K562 (cell line): ENCODE data around the gene MYO1D. TPM values are rescaled to one million over a fixed set of nuclear protein-coding genes. Genes with fewer than 3 reads are reported as not detected.
A peak's percentile ranks its signal among the peaks of the same experiment; 100 is the strongest.

ENCODE experiments used
- BRD4 ChIP-seq: fragments of 200-600 bp; sonication (generic); IDR thresholded peaks from 2 replicates; pipeline ENCODE4 v1.6.1; 2017; ENCODE audit warnings: inconsistent platforms
- CTBP1 ChIP-seq: fragments of 450-650 bp; IDR thresholded peaks from 2 replicates; pipeline ENCODE4 v1.6.1; 2016; ENCODE audit warnings: borderline replicate concordance
- DMBX1 ChIP-seq: fragments of 250-450 bp; sonication (Bioruptor Pico); IDR thresholded peaks from 2 replicates; pipeline ENCODE4 v1.8.0; 2022; ENCODE audit warnings: inconsistent platforms, mild to moderate bottlenecking, moderate library complexity, borderline replicate concordance
- GABPA ChIP-seq: fragments of 200-800 bp; sonication (Bioruptor generic); conservative IDR thresholded peaks from 2 replicates; pipeline ENCODE4 v1.6.1; 2016; ENCODE audit warnings: low read depth, missing genetic modification characterization, missing compliant biosample characterization
- GATA2 ChIP-seq: sonication (generic); formaldehyde crosslinking; IDR thresholded peaks from 2 replicates; pipeline ENCODE4 v1.4.0; 2020; ENCODE audit warnings: mild to moderate bottlenecking, missing genetic modification reagents
- L3MBTL2 ChIP-seq: fragments of 450-650 bp; IDR thresholded peaks from 2 replicates; pipeline ENCODE4 v1.6.1; 2016; ENCODE audit warnings: mild to moderate bottlenecking, moderate library complexity
- NONO ChIP-seq, 2 experiments: fragments of 200-400 bp in 1 of 2; fragments of 450-650 bp in 1 of 2; formaldehyde crosslinking in 1 of 2; IDR thresholded peaks; 2 replicates each; pipeline ENCODE4 v1.6.1; 2017; ENCODE audit warnings: low read depth in 2 of 2, mild to moderate bottlenecking in 2 of 2, moderate library complexity in 2 of 2, low read length in 1 of 2
- SOX6 ChIP-seq: fragments of 450-650 bp; IDR thresholded peaks from 2 replicates; pipeline ENCODE4 v1.6.1; 2014; ENCODE audit warnings: mild to moderate bottlenecking
- TCF3 ChIP-seq: sonication (generic); formaldehyde crosslinking; IDR thresholded peaks from 2 replicates; pipeline ENCODE4 v1.4.0; 2020; ENCODE audit warnings: mild to moderate bottlenecking, missing genetic modification reagents
- TOE1 ChIP-seq, 2 experiments: fragments of 450-650 bp in 1 of 2; sonication (generic) in 1 of 2; formaldehyde crosslinking in 1 of 2; IDR thresholded peaks; 2 replicates each; pipeline versions ENCODE4 v1.7.1 to v1.8.0; 2016 to 2022; ENCODE audit warnings: borderline replicate concordance in 2 of 2, mild to moderate bottlenecking in 2 of 2, antibody characterized with exemption in 1 of 2, inconsistent platforms in 1 of 2, low read depth in 1 of 2, missing genetic modification reagents in 1 of 2, moderate library complexity in 1 of 2
- ZNF253 ChIP-seq: fragments of 250-450 bp; sonication (Bioruptor Pico); conservative IDR thresholded peaks from 2 replicates; pipeline ENCODE4 v1.6.1; 2021; ENCODE audit warnings: mild to moderate bottlenecking
- ZNF3 ChIP-seq: fragments of 250-450 bp; sonication (Bioruptor Pico); IDR thresholded peaks from 2 replicates; pipeline ENCODE4 v1.5.0; 2021; ENCODE audit warnings: mild to moderate bottlenecking, moderate library complexity
- polyA plus RNA-seq, 8 experiments: library from polyadenylated mRNA; depleted of rRNA in 4 of 8; stranded (reverse) in 5 of 8; unstranded in 3 of 8; fragments of >200 nt; fragmentation: Nextera tagmentation in 2 of 8; fragmentation: Illumina TruSeq in 1 of 8; extraction: Ambion mirVana in 2 of 8; extraction: Trizol in 1 of 8; gene quantifications; 2 replicates each; pipeline versions ENCODE4 v1.2.1 to v1.2.3, GENCODE V29; 2011 to 2014; ENCODE audit warnings: inconsistent platforms in 1 of 8, missing spikeins in 1 of 8
- total RNA-seq, 7 experiments: library from RNA; depleted of rRNA in 6 of 7; stranded (reverse); fragments of >200 nt in 6 of 7; fragmentation: Illumina TruSeq in 2 of 7; extraction: Trizol in 2 of 7; gene quantifications; 2 replicates each; pipeline versions ENCODE4 v1.2.1 to v1.2.3, GENCODE V29; 2011 to 2021; ENCODE audit warnings: low replicate concordance in 1 of 7
- TF ChIP-seq, protein P1 (sequence below): fragments of 200-800 bp; sonication (Bioruptor generic); IDR thresholded peaks from 2 replicates; pipeline ENCODE4 v1.6.1; 2016; ENCODE audit warnings: missing genetic modification characterization, missing compliant biosample characterization
- TF ChIP-seq, protein P2 (sequence below): sonication (generic); formaldehyde crosslinking; IDR thresholded peaks from 2 replicates; pipeline ENCODE4 v1.4.0; 2020; ENCODE audit warnings: mild to moderate bottlenecking, missing genetic modification reagents
- TF ChIP-seq, protein P3 (sequence below): fragments of 250-450 bp; sonication (Bioruptor Pico); IDR thresholded peaks from 2 replicates; pipeline ENCODE4 v1.8.0; 2022; ENCODE audit warnings: moderate library complexity, mild to moderate bottlenecking, inconsistent platforms

The MYO1D gene
- total and polyA plus RNA-seq, 9 of the 15 experiments (the other 6 are each of a cell fraction or from before 2014, with no cell fraction given): 2.1 to 71.2 (median 45.4) TPM

DNA sequence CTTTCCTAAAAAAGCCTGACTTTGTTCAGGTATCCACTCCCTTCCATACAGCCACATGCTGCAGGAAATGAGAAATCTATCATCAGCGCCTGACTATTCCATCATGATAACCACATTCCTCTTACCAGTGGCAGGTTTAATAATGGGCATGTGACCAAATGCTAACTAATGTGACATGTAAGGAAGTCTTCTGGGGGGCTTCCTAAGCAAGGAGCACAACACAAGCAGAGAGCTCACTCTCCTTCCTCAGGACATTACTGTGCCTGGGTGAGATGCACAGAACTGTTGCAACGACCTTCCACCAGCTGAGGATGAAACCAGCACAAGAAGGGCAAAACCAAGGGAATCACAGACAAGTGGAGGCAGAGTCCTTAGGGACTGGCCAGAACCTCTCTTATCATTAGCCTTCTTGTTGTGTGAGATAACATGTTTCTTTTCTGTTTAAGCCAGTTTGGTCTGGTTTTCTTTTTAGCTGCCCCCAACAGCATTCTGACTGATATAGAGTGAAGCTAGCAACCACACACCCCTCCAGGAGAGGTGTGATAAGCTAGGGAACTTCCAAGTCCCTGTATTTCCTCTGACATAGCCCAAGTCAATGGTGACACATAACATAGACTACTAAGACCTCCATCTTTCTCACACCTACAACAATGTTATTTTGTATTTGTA, 16.9 kb downstream of the MYO1D start (continued):
- TF ChIP-seq, protein P1, sequence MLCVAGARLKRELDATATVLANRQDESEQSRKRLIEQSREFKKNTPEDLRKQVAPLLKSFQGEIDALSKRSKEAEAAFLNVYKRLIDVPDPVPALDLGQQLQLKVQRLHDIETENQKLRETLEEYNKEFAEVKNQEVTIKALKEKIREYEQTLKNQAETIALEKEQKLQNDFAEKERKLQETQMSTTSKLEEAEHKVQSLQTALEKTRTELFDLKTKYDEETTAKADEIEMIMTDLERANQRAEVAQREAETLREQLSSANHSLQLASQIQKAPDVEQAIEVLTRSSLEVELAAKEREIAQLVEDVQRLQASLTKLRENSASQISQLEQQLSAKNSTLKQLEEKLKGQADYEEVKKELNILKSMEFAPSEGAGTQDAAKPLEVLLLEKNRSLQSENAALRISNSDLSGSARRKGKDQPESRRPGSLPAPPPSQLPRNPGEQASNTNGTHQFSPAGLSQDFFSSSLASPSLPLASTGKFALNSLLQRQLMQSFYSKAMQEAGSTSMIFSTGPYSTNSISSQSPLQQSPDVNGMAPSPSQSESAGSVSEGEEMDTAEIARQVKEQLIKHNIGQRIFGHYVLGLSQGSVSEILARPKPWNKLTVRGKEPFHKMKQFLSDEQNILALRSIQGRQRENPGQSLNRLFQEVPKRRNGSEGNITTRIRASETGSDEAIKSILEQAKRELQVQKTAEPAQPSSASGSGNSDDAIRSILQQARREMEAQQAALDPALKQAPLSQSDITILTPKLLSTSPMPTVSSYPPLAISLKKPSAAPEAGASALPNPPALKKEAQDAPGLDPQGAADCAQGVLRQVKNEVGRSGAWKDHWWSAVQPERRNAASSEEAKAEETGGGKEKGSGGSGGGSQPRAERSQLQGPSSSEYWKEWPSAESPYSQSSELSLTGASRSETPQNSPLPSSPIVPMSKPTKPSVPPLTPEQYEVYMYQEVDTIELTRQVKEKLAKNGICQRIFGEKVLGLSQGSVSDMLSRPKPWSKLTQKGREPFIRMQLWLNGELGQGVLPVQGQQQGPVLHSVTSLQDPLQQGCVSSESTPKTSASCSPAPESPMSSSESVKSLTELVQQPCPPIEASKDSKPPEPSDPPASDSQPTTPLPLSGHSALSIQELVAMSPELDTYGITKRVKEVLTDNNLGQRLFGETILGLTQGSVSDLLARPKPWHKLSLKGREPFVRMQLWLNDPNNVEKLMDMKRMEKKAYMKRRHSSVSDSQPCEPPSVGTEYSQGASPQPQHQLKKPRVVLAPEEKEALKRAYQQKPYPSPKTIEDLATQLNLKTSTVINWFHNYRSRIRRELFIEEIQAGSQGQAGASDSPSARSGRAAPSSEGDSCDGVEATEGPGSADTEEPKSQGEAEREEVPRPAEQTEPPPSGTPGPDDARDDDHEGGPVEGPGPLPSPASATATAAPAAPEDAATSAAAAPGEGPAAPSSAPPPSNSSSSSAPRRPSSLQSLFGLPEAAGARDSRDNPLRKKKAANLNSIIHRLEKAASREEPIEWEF: no peak
- TF ChIP-seq, protein P2, sequence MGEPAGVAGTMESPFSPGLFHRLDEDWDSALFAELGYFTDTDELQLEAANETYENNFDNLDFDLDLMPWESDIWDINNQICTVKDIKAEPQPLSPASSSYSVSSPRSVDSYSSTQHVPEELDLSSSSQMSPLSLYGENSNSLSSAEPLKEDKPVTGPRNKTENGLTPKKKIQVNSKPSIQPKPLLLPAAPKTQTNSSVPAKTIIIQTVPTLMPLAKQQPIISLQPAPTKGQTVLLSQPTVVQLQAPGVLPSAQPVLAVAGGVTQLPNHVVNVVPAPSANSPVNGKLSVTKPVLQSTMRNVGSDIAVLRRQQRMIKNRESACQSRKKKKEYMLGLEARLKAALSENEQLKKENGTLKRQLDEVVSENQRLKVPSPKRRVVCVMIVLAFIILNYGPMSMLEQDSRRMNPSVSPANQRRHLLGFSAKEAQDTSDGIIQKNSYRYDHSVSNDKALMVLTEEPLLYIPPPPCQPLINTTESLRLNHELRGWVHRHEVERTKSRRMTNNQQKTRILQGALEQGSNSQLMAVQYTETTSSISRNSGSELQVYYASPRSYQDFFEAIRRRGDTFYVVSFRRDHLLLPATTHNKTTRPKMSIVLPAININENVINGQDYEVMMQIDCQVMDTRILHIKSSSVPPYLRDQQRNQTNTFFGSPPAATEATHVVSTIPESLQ (CRISPR knock-in tag): no peak
- peak; percentile 23 for TF ChIP-seq GABPA (tag)
- TF ChIP-seq GATA2: peak; percentile 60; the same call in 1 of the 2 replicates
- TF ChIP-seq DMBX1: 0 out of 2 replicates have a peak, but pooled peaks have one; percentile 32
- peak; percentile 87 for TF ChIP-seq SOX6
- no peak for TF ChIP-seq ZNF253
- TF ChIP-seq CTBP1: peak; percentile 66; the same call in 1 of the 2 replicates
- TF ChIP-seq L3MBTL2: peak; percentile 65
- TF ChIP-seq ZNF3 (CRISPR knock-in tag): no peak
- peak; percentile 84 for TF ChIP-seq TCF3 (CRISPR knock-in tag)
- no peak for TF ChIP-seq TOE1 (IDR thresholded peaks at IDR 0.05; ENCODE audit: borderline replicate concordance)
- no peak for TF ChIP-seq TOE1 (CRISPR knock-in tag; IDR thresholded peaks at IDR 0.05; ENCODE audit: borderline replicate concordance, low read depth)
- no peak for TF ChIP-seq BRD4
- TF ChIP-seq NONO (IDR thresholded peaks at IDR 0.05; ENCODE audit: low read depth in 2 of 2, low read length in 1 of 2): peak in 1 of 2 experiments; percentile 86; a peak in 2 of 4 replicates
- TF ChIP-seq, protein P3, sequence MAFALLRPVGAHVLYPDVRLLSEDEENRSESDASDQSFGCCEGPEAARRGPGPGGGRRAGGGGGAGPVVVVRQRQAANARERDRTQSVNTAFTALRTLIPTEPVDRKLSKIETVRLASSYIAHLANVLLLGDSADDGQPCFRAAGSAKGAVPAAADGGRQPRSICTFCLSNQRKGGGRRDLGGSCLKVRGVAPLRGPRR (CRISPR knock-in tag): no peak
